Ovary (tissue), 9 donors: ENCODE results near the gene LRRC23. TPM values are rescaled to one million over a fixed set of nuclear protein-coding genes. Genes with fewer than 3 reads are reported as not detected.

ENCODE experiments used
- DNase-seq, 5 donors: peaks; one replicate each; pipeline ENCODE4 v3.0.0-alpha.2; 2019 to 2020
- H3K27ac ChIP-seq, 2 donors: fragments of 200-600 bp; one replicate each; pipeline versions ENCODE4 v1.5.1 to v1.8.0; 2019 to 2022
- H3K27me3 ChIP-seq: fragments of 200-600 bp; one replicate; pipeline ENCODE4 v1.8.0; 2022
- H3K36me3 ChIP-seq: fragments of 200-600 bp; sonication (generic); one replicate; pipeline ENCODE4 v1.5.1; 2019
- H3K4me1 ChIP-seq: one replicate; pipeline ENCODE4 v1.8.1; 2013; ENCODE audit warnings: mild to moderate bottlenecking, moderate library complexity; ENCODE audit not compliant: insufficient read depth
- H3K4me3 ChIP-seq: fragments of 200-600 bp; sonication (generic); one replicate; pipeline ENCODE4 v1.5.1; 2017
- H3K9me3 ChIP-seq, 2 donors: fragments of 200-600 bp in 1 of 2; sonication (generic) in 1 of 2; one replicate each; pipeline versions ENCODE4 v1.5.1 to v1.8.1; 2013 to 2019; ENCODE audit warnings: mild to moderate bottlenecking in 1 of 2, moderate library complexity in 1 of 2
- CTCF ChIP-seq, 3 donors: fragments of 450-650 bp in 2 of 3; fragments of 200-600 bp in 1 of 3; IDR thresholded peaks; one replicate each; pipeline versions ENCODE4 v1.5.1 to v1.8.0; 2016 to 2022; ENCODE audit warnings: antibody characterized with exemption in 3 of 3, mild to moderate bottlenecking in 1 of 3
- EP300 ChIP-seq: sonication (generic); formaldehyde crosslinking; IDR thresholded peaks from one replicate; pipeline ENCODE4 v1.6.1; 2017; ENCODE audit warnings: antibody characterized with exemption
- POLR2A ChIP-seq: fragments of 450-650 bp; IDR thresholded peaks from one replicate; pipeline ENCODE4 v1.6.1; 2017; ENCODE audit warnings: antibody characterized with exemption, mild to moderate bottlenecking, moderate library complexity
- WGBS, 3 donors: extraction: QIAGEN DNeasy Blood & Tissue Kit in 1 of 3; methylation state at CpG; one replicate each; pipeline versions ENCODE4 v1.1.5 to v1.1.7; 2013 to 2017; 5-methylcytosine and 5-hydroxymethylcytosine counted together
- intact Hi-C, 4 donors: fragments of 100-400 bp; cut with DNase I; formaldehyde crosslinking; loops; one replicate each; pipeline versions ENCODE4 v1.11.0 to v1.15.1; 2022 to 2023
- polyA plus RNA-seq, 2 donors: library from polyadenylated mRNA; stranded (reverse); fragments of 200-250 nt in 1 of 2; fragments of 350-450 nt in 1 of 2; fragmentation: Illumina TruSeq in 1 of 2; extraction: RNeasy Lipid Tissue Mini Kit (QIAGEN cat#74804) in 1 of 2; gene quantifications; one replicate each; pipeline ENCODE4 v1.2.3, GENCODE V29; 2013 to 2014
- total RNA-seq, 7 donors: library from RNA; depleted of rRNA in 2 of 7; stranded (reverse); fragments of >200 nt in 2 of 7; fragmentation: NEBNext Ultra II Directional in 3 of 7; extraction: Animal tissue kit (Norgen Biotek cat#: 25700) in 3 of 7; gene quantifications; one replicate each; pipeline versions ENCODE4 v1.1.0 to v1.2.4, GENCODE V29; 2016 to 2023
- donor health status: DM: no; HTN: no; CAD: no; lungs with moderate emphysema.
- donor health status: DM: no; HTN: no; CAD: no.
- donor health status: Bipolar disorder and iron deficiency.
- donor health status: DM: yes; HTN: yes; CAD: no.
- donor health status: DM: no; HTN: no; CAD: no.
- donor health status: DM: yes; HTN: yes; CAD: no.

Gene LRRC23
- total and polyA plus RNA-seq, 9 donors, result 11.2 to 67.6 (median 16.5) TPM

GRCh38 chr12:6866163-6866919 is 38.3 kb upstream of the LRRC23 start:
- TF ChIP-seq CTCF (IDR thresholded peaks at IDR 0.05), result no peak
- no peak for TF ChIP-seq POLR2A
- no peak for TF ChIP-seq EP300
- Histone ChIP-seq H3K4me1 (no peaks in the 10 kb centered on the region), H3K27me3 (no peaks in the 10 kb centered on the region), H3K27ac (peak overlapping the region; percentile 49 to 90), H3K4me3 (peak overlapping the region; percentile 83), H3K36me3 (no peaks in the 10 kb centered on the region), H3K9me3 (no peaks in the 10 kb centered on the region)
- 71 to 73% (median 73%) methylated on average over 19 of the region's 19 CpGs for WGBS, 3 donors
- DNase-seq, result peak in 4 of 5 donors; percentile 47 to 63 (median 56)
- intact Hi-C loops, result loop anchor here (5.0 to 10.0 kb wide), 2 partner anchors 98 to 101 kb away; no protein-coding TSS in a partner anchor

- DNase-seq, result no peak
- 2 to 5% (median 3%) methylated on average over 31 to 33 of the region's 33 CpGs for WGBS, 3 donors
- intact Hi-C loops, result loop anchor here (5.0 to 10.0 kb wide), 2 partner anchors 98 to 100 kb away; no protein-coding TSS in a partner anchor
- TF ChIP-seq CTCF (IDR thresholded peaks at IDR 0.05) (no peak), EP300 (no peak), POLR2A (no peak)
- Histone ChIP-seq H3K4me1 (no peaks in the 10 kb centered on the region), H3K9me3 (no peaks in the 10 kb centered on the region), H3K4me3 (peak overlapping the region; percentile 83), H3K36me3 (no peaks in the 10 kb centered on the region), H3K27ac (peak overlapping the region; percentile 49 to 90), H3K27me3 (no peaks in the 10 kb centered on the region)
Observed at GRCh38 chr12:6866920-6867412, 37.7 kb upstream of the LRRC23 start.

GRCh38 chr12:6867413-6868210 is 37.0 kb upstream of the LRRC23 start, which contains the start of gene TPI1:
TSS of gene TPI1 (plus strand) at chr12:6867531. CDS start at chr12:6867567, 36 bp downstream.
- Histone ChIP-seq H3K27me3 (no peaks in the 10 kb centered on the region), H3K9me3 (no peaks in the 10 kb centered on the region), H3K4me1 (no peaks in the 10 kb centered on the region), H3K27ac (peak within 1 kb of the TSS; percentile 73 to 90), H3K36me3 (no peaks in the 10 kb centered on the region), H3K4me3 (peak within 1 kb of the TSS; percentile 83)
- intact Hi-C loops, result loop anchor here (5.0 to 10.0 kb wide), 2 partner anchors 97 to 100 kb away; no protein-coding TSS in a partner anchor
- no peak for TF ChIP-seq CTCF (IDR thresholded peaks at IDR 0.05)
- TF ChIP-seq POLR2A, result peak; percentile 95
- WGBS, 3 donors, result 0% methylated on average over 58 to 86 of the region's 86 CpGs
- DNase-seq, result peak; percentile 87 to 91 (median 89)
